PC-3 (cell line): ENCODE data around the gene VEGFA. TPM values are rescaled to one million over a fixed set of nuclear protein-coding genes. Genes with fewer than 3 reads are reported as not detected.

Experiments used
- ATAC-seq: fragments of 200-7000 bp; cut with Tn5 transposase; 2 replicates; pipeline ENCODE4 v1.9.1; 2020; ENCODE audit warnings: mild to moderate bottlenecking, moderate library complexity
- BruUV-seq: library from RNA; stranded (reverse); fragments of 400-500 nt; replicated peaks from 2 replicates; lab custom pipeline; 2021; lab: Mats Ljungman, UMichigan
- CTCF ChIA-PET: fragments of 300-600 bp; sonication (Branson Sonifier 250); formaldehyde crosslinking; loops from one replicate; lab custom pipeline; 2022; ENCODE audit warnings: antibody characterized with exemption; lab: Charles Lee
- POLR2A ChIA-PET: fragments of 300-600 bp; sonication (Branson Sonifier 250); formaldehyde crosslinking; loops from one replicate; lab custom pipeline; 2022; ENCODE audit warnings: antibody characterized with exemption; ENCODE audit not compliant: unreplicated experiment; lab: Charles Lee
- DNase-seq: peaks from one replicate; pipeline ENCODE4 v3.0.0-alpha.2; 2015
- H2AFZ ChIP-seq: fragments of 300-600 bp; sonication (generic); 2 replicates; pipeline ENCODE4 v1.6.0; 2016; ENCODE audit warnings: antibody characterized with exemption, low read length
- H3F3A ChIP-seq: fragments of 300-600 bp; sonication (generic); one replicate; pipeline ENCODE4 v1.6.0; 2017; ENCODE audit warnings: antibody characterized with exemption, low read length, control low read depth, mild to moderate bottlenecking; ENCODE audit not compliant: unreplicated experiment
- H3K27ac ChIP-seq: fragments of 300-600 bp; sonication (generic); 2 replicates; pipeline ENCODE4 v1.5.1; 2016; ENCODE audit warnings: mild to moderate bottlenecking, low read length
- H3K27me3 ChIP-seq: fragments of 300-600 bp; sonication (generic); 2 replicates; pipeline ENCODE4 v1.6.1; 2016; ENCODE audit warnings: low read length, mixed read lengths
- H3K36me3 ChIP-seq: fragments of 300-600 bp; sonication (generic); 2 replicates; pipeline ENCODE4 v1.6.1; 2016; ENCODE audit warnings: low read depth, mixed run types, low read length, mixed read lengths
- H3K4me1 ChIP-seq: fragments of 300-600 bp; sonication (generic); 2 replicates; pipeline ENCODE4 v1.5.1; 2016; ENCODE audit warnings: low read length; ENCODE audit not compliant: insufficient read depth
- H3K4me2 ChIP-seq: fragments of 300-600 bp; sonication (generic); 2 replicates; pipeline ENCODE4 v1.6.0; 2016; ENCODE audit warnings: low read length
- H3K4me3 ChIP-seq: fragments of 300-600 bp; sonication (generic); 2 replicates; pipeline ENCODE4 v1.5.1; 2016; ENCODE audit warnings: mild to moderate bottlenecking, low read length, mixed read lengths
- H3K79me2 ChIP-seq: fragments of 300-600 bp; sonication (generic); 2 replicates; pipeline ENCODE4 v1.6.1; 2017; ENCODE audit warnings: low read length, mixed read lengths
- H3K9ac ChIP-seq: fragments of 300-600 bp; sonication (generic); 2 replicates; pipeline ENCODE4 v1.6.0; 2016; ENCODE audit warnings: mild to moderate bottlenecking, low read length
- H3K9me2 ChIP-seq: fragments of 300-600 bp; sonication (generic); replicated peaks from 2 replicates; pipeline ENCODE4 v1.6.1; 2016; ENCODE audit warnings: mixed run types, low read length, mixed read lengths
- H3K9me3 ChIP-seq: fragments of 300-600 bp; sonication (generic); 2 replicates; pipeline ENCODE4 v1.6.1; 2016; ENCODE audit warnings: low read length, mixed read lengths
- H4K20me1 ChIP-seq: fragments of 300-600 bp; sonication (generic); 2 replicates; pipeline ENCODE4 v1.6.1; 2016; ENCODE audit warnings: low read length, mixed read lengths
- CTCF ChIP-seq: fragments of 300-600 bp; sonication (generic); conservative IDR thresholded peaks from 2 replicates; pipeline ENCODE4 v1.5.1; 2017; ENCODE audit warnings: antibody characterized with exemption, low read depth, mild to moderate bottlenecking, low read length
- EZH2 ChIP-seq: fragments of 300-600 bp; sonication (generic); IDR thresholded peaks from one replicate; pipeline ENCODE4 v1.6.1; 2017; ENCODE audit warnings: antibody characterized with exemption, mild to moderate bottlenecking, low read length; ENCODE audit not compliant: unreplicated experiment
- EZH2phosphoT487 ChIP-seq: fragments of 300-600 bp; sonication (generic); IDR thresholded peaks from 2 replicates; pipeline ENCODE4 v1.6.1; 2018; ENCODE audit warnings: mild to moderate bottlenecking, antibody characterized with exemption, low read length, borderline replicate concordance
- intact Hi-C: fragments of 100-400 bp; cut with micrococcal nuclease; formaldehyde crosslinking; loops from 2 replicates; pipeline ENCODE4 v1.9.0; 2023
- total RNA-seq: library from RNA; depleted of rRNA; stranded (reverse); fragments of >200 nt; gene quantifications from 2 replicates; pipeline ENCODE4 v1.2.3, GENCODE V29; 2014; rRNA removed

Gene VEGFA
- total RNA-seq, 1 experiment from 2014 or later = 146 TPM

GRCh38 chr6:43834528-43835155 lies 64.6 kb downstream of the VEGFA start:
- H3K4me2 ChIP-seq = no peak overlapping the region
- ChIA-PET POLR2A (no interaction called here), CTCF (no interaction called here)
- no peaks in the 10 kb centered on the region for H3K9me2 ChIP-seq
- no peak overlapping the region for H2AFZ ChIP-seq
- DNase-seq = no peak
- no peaks in the 10 kb centered on the region for H3K27me3 ChIP-seq
- no peaks in the 10 kb centered on the region for H3K36me3 ChIP-seq
- no peak overlapping the region for H3K27ac ChIP-seq
- no peaks in the 10 kb centered on the region for H3F3A ChIP-seq
- no peaks in the 10 kb centered on the region for H3K9me3 ChIP-seq
- no peaks in the 10 kb centered on the region for H4K20me1 ChIP-seq
- H3K4me3 ChIP-seq = no peak overlapping the region
- intact Hi-C loops = no loop called here
- H3K4me1 ChIP-seq = peaks cover 10% of the 10 kb centered on the region; the same call in 1 of the 2 replicates
- TF ChIP-seq EZH2phosphoT487 = no peak
- no peak for TF ChIP-seq CTCF
- TF ChIP-seq EZH2 = no peak
- ATAC-seq = no peak
- no TSS peak for BruUV-seq
- no peaks in the 10 kb centered on the region for H3K79me2 ChIP-seq
- no peak overlapping the region for H3K9ac ChIP-seq

GRCh38 chr6:43835872-43836419 lies 65.9 kb downstream of the VEGFA start:
- ChIA-PET POLR2A (no interaction called here), CTCF (no interaction called here)
- Histone ChIP-seq H3F3A (no peaks in the 10 kb centered on the region), H3K4me1 (peaks cover 10% of the 10 kb centered on the region; the same call in 1 of the 2 replicates), H3K79me2 (no peaks in the 10 kb centered on the region), H3K9me2 (no peaks in the 10 kb centered on the region), H3K27me3 (no peaks in the 10 kb centered on the region), H3K36me3 (no peaks in the 10 kb centered on the region), H3K9ac (no peak overlapping the region), H4K20me1 (no peaks in the 10 kb centered on the region), H3K4me2 (no peak overlapping the region), H3K9me3 (no peaks in the 10 kb centered on the region), H3K4me3 (no peak overlapping the region), H3K27ac (no peak overlapping the region), H2AFZ (no peak overlapping the region)
- BruUV-seq = no TSS peak
- DNase-seq (no peak), ATAC-seq (no peak)
- intact Hi-C loops = no loop called here
- TF ChIP-seq EZH2 (no peak), EZH2phosphoT487 (no peak)

Other genes with a start within 250 kb of the VEGFA start
- gene XPO5, start 194.2 kb upstream of the VEGFA start, total RNA-seq = 42.3 and 50.6 TPM in 2 replicates
- 8.2 and 12.1 TPM in 2 replicates for gene POLH, start 194.0 kb upstream of the VEGFA start, total RNA-seq
- 38.1 and 47.6 TPM in 2 replicates for gene GTPBP2, start 140.9 kb upstream of the VEGFA start, total RNA-seq
- gene MAD2L1BP, start 134.4 kb upstream of the VEGFA start, total RNA-seq = 25.1 and 40.9 TPM in 2 replicates
- not detected in 2 replicates for gene RSPH9, start 125.2 kb upstream of the VEGFA start, total RNA-seq
- gene MRPS18A, start 82.4 kb upstream of the VEGFA start, total RNA-seq = 91.5 and 105 TPM in 2 replicates